Ectodermal cell (in vitro differentiated cells): ENCODE data around the gene ZNF768.
"Not testable (repeated sequence)": the region's sequence is repeated elsewhere in the genome, so short reads cannot be mapped to it uniquely, and the experiment has no call there.

Experiments
- H3K27ac ChIP-seq: 2 replicates; pipeline ENCODE4 v1.7.0; 2013; ENCODE audit warnings: mild to moderate bottlenecking, low read depth, low read length; ENCODE audit not compliant: insufficient read depth, poor library complexity, severe bottlenecking
- H3K27me3 ChIP-seq: 2 replicates; pipeline ENCODE4 v1.7.0; 2013; ENCODE audit warnings: mild to moderate bottlenecking, low read length; ENCODE audit not compliant: insufficient read depth, control insufficient read depth, poor library complexity, severe bottlenecking
- H3K36me3 ChIP-seq: one replicate; pipeline ENCODE4 v1.7.0; 2013; ENCODE audit warnings: low read length; ENCODE audit not compliant: control insufficient read depth, insufficient read depth
- H3K4me1 ChIP-seq: one replicate; pipeline ENCODE4 v1.7.0; 2013; ENCODE audit warnings: low read length; ENCODE audit not compliant: control insufficient read depth, insufficient read depth
- H3K4me3 ChIP-seq: 2 replicates; pipeline ENCODE4 v1.7.0; 2013; ENCODE audit warnings: low read depth, low read length, control low read depth; ENCODE audit not compliant: insufficient read depth
- H3K9me3 ChIP-seq: 2 replicates; pipeline ENCODE4 v1.7.0; 2013; ENCODE audit warnings: mild to moderate bottlenecking, low read length, moderate library complexity; ENCODE audit not compliant: control insufficient read depth
- WGBS, 2 experiments: methylation state at CpG; one replicate each; pipeline ENCODE4 v1.1.7; 2013; ENCODE audit warnings: missing lambda C conversion rate in 2 of 2; 5-methylcytosine and 5-hydroxymethylcytosine counted together

The ZNF768 gene

DNA sequence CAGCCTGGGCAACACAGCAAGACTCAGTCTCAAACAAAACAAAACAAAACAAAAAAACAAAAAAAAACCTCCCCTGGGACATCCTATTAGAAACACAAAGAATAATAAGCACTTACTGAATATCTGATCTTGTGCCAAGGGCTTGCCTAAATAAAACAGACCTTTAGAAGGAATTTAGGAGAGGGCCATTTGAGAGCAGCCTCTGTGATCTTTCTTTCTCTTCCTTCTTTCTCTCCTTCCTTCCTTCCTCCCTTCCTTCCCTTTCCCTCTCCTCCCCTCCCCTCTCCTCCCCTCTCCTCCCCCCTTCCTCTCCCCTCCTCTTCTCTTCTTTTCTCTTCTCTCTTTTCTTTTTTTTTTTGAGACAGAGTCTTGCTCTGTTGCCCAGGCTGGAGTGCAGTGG, 41.5 kb downstream of the ZNF768 start:
- no peaks in the 10 kb centered on the region for H3K36me3 ChIP-seq
- no peak overlapping the region for H3K4me3 ChIP-seq
- H3K27ac ChIP-seq = no peak overlapping the region
- H3K9me3 ChIP-seq = no peaks in the 10 kb centered on the region
- H3K4me1 ChIP-seq = no peaks in the 10 kb centered on the region
- H3K27me3 ChIP-seq = no peaks in the 10 kb centered on the region

DNA sequence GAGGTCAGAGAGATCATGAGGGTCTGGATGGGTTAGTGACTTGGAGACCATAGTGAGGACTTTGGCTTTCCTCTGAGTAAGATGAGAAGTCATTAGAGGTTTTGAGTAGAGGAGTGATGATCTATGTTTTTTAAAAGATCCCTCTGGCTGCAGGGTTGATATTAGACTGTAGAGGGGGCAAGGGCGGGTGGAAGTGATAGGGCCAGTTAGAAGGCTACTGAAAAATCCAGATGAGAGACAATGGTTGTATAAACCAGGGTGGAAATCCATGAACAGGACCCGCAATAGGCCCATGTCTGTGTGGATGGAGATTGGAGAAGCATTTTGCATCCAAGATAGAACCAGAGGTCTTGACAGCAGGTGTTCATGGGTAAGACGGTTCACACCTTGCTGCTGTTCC, 44.0 kb downstream of the ZNF768 start:
- Histone ChIP-seq H3K27ac (no peak overlapping the region), H3K4me3 (no peak overlapping the region), H3K4me1 (no peaks in the 10 kb centered on the region), H3K9me3 (no peaks in the 10 kb centered on the region), H3K36me3 (no peaks in the 10 kb centered on the region), H3K27me3 (no peaks in the 10 kb centered on the region)
- WGBS, 2 experiments = 91 to 92% methylated on average over 3 of the region's 3 CpGs

DNA sequence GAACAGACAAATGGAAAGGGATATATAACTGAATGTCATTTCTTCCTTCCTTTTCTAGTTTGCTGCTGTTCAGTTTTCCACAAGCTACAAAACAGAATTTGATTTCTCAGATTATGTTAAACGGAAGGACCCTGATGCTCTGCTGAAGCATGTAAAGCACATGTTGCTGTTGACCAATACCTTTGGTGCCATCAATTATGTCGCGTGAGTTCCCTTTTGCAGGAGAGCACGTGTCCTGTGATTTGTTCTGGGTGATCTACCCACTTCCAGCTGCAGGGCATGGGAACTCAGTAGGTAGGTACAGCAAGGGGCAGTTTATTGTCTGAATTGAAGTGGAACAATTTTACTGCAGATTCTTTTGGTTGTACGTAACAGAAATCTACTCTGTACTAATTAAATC, 45.0 kb downstream of the ZNF768 start:
- no peak overlapping the region for H3K4me3 ChIP-seq
- no peaks in the 10 kb centered on the region for H3K27me3 ChIP-seq
- H3K27ac ChIP-seq = no peak overlapping the region
- no peaks in the 10 kb centered on the region for H3K9me3 ChIP-seq
- H3K36me3 ChIP-seq = no peaks in the 10 kb centered on the region
- 86 to 90% methylated on average over 5 of the region's 5 CpGs for WGBS, 2 experiments
- H3K4me1 ChIP-seq = no peaks in the 10 kb centered on the region

DNA sequence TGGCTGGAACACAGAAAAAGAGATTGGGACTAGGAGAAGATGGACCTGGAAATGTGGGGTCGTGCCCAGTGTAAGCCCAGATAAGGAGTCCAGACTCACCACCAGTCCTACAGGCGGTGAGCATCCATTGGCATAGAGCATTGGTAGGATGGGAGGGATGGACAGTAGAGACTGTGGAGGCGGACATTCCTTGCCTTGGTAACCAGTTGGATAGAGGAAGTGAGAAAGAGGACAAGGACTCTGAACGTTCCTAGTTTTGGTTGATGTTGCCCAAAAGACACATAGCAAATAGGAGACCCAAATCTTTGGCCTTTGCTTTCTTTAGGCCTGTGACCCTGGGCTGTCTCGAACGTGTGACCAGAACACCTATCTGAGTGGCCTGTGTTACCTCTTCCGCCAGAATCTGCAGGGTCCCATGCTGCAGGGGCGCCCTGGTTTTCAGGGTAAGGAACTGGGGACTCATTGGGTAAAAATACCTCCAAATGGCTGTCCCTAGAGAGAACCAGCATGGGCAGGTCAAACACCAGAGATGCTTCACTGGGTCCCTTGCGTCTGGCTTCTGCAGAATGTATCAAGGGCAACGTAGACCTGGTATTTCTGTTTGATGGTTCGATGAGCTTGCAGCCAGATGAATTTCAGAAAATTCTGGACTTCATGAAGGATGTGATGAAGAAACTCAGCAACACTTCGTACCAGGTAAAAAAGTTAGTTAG, 47.4 kb downstream of the ZNF768 start:
- no peak overlapping the region for H3K4me3 ChIP-seq
- no peaks in the 10 kb centered on the region for H3K36me3 ChIP-seq
- no peaks in the 10 kb centered on the region for H3K27me3 ChIP-seq
- no peaks in the 10 kb centered on the region for H3K9me3 ChIP-seq
- WGBS, 2 experiments = 91 to 92% methylated on average over 12 of the region's 12 CpGs
- no peak overlapping the region for H3K27ac ChIP-seq
- no peaks in the 10 kb centered on the region for H3K4me1 ChIP-seq

DNA sequence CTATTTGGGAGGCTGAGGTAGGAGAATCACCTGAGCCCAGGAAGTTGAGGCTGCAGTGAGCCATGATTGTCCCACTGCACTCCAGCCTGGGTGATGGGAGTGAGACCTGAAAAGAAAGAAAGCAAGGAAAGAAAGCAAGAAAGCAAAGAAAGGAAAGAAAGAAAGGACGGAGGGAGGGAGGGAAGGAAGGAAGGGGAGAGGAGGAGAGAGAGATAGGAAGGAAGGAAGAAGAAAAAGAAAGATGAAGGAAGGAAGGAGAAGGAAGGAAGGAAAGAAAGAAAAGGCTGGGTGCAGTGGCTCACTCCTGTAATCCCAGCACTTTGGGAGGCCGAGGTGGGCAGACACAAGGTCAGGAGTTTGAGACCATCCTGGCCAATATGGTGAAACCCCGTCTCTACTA, 48.6 kb downstream of the ZNF768 start:
- not testable (repeated sequence) for H3K9me3 ChIP-seq, H3K36me3 ChIP-seq, H3K27ac ChIP-seq, H3K4me3 ChIP-seq, H3K27me3 ChIP-seq, H3K4me1 ChIP-seq
- WGBS, 2 experiments = 90 to 91% methylated on average over 3 of the region's 3 CpGs

DNA sequence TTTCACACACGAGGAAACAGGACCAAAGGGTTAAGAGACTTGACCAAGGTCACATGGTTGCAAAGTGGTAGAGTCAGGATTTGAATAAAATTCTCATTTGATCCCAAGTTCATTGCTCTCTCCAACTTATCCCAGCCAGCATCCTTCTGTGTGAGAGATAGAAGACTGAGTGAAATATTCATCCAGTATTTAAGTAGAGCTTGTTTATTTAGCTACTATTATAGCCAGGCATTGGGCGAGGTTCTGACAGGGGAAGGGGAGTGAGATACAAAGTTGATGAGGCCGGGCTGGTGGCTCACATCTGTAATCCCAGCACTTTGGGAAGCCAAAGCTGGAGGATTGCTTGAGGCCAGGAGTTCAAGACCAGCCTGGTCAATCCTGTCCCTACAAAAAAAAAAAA, 49.4 kb downstream of the ZNF768 start:
- Histone ChIP-seq H3K4me1 (no peaks in the 10 kb centered on the region), H3K36me3 (no peaks in the 10 kb centered on the region), H3K4me3 (no peak overlapping the region), H3K27me3 (no peaks in the 10 kb centered on the region), H3K27ac (no peak overlapping the region), H3K9me3 (no peaks in the 10 kb centered on the region)
- 89 to 90% methylated on average over 3 of the region's 3 CpGs for WGBS, 2 experiments

DNA sequence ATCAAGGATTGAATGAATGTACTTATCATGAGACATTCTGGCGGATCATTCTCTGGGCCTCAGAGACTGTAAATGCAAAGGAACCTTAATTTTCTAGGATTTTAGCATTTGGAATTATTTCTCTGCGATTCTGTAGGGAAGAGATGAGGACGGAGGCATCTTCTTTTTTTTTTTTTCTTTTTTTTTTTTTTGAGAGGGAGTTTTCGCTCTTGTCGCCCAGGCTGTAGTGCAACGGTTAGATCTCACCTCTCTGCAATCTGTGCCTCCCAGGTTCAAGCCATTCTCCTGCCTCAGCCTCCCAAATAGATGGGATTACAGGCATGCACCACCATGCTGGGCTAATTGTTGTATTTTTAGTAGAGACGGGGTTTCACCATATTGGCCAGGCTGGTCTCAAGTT, 51.7 kb downstream of the ZNF768 start:
- H3K9me3 ChIP-seq = no peaks in the 10 kb centered on the region
- no peaks in the 10 kb centered on the region for H3K36me3 ChIP-seq
- no peak overlapping the region for H3K27ac ChIP-seq
- H3K27me3 ChIP-seq = no peaks in the 10 kb centered on the region
- WGBS, 2 experiments = 88 to 90% methylated on average over 7 of the region's 7 CpGs
- H3K4me3 ChIP-seq = no peak overlapping the region
- no peaks in the 10 kb centered on the region for H3K4me1 ChIP-seq

DNA sequence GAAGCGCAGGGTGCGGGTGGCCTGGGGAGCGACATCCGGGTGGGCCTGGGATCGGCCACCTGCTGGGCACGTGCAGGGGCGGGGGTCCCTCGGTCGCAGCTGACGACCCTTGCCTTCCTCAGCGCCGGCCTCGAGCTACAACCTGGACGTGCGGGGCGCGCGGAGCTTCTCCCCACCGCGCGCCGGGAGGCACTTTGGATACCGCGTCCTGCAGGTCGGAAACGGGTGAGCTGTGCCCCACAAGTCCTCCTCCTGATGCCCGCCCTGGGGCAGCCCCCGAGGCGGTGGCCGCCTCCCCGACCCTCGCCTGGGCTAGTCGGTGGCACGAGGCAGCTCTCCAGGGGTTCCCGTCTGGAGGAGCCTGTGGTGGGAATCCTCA, 52.3 kb downstream of the ZNF768 start:
- no peaks in the 10 kb centered on the region for H3K4me1 ChIP-seq
- H3K27ac ChIP-seq = no peak overlapping the region
- no peaks in the 10 kb centered on the region for H3K9me3 ChIP-seq
- H3K36me3 ChIP-seq = no peaks in the 10 kb centered on the region
- 92 to 93% methylated on average over 35 of the region's 35 CpGs for WGBS, 2 experiments
- no peaks in the 10 kb centered on the region for H3K27me3 ChIP-seq
- no peak overlapping the region for H3K4me3 ChIP-seq
